Caco-2 (cell line): ENCODE data around the gene ALKBH3. TPM values are rescaled to one million over a fixed set of nuclear protein-coding genes. Genes with fewer than 3 reads are reported as not detected.

ENCODE experiments used
- BruUV-seq: library from RNA; stranded (reverse); fragments of 400-500 nt; replicated peaks from 2 replicates; lab custom pipeline; 2021; lab: Mats Ljungman, UMichigan
- CTCF ChIA-PET: fragments of 300-600 bp; sonication (Branson Sonifier 250); formaldehyde crosslinking; loops from one replicate; lab custom pipeline; 2022; ENCODE audit warnings: antibody characterized with exemption; lab: Charles Lee
- POLR2A ChIA-PET: fragments of 300-600 bp; sonication (Branson Sonifier 250); formaldehyde crosslinking; loops from one replicate; lab custom pipeline; 2022; ENCODE audit warnings: antibody characterized with exemption; lab: Charles Lee
- DNase-seq, 2 experiments: peaks; one replicate each; pipeline versions ENCODE4 v3.0.0 to v3.0.0-alpha.2; 2020 to 2022
- H3K27me3 ChIP-seq: replicated peaks from 2 replicates; pipeline ENCODE4 v1.6.0; 2011; ENCODE audit warnings: low read length; ENCODE audit not compliant: control insufficient read depth, insufficient read depth
- H3K36me3 ChIP-seq: 2 replicates; pipeline ENCODE4 v1.5.1; 2011; ENCODE audit warnings: low read length; ENCODE audit not compliant: control insufficient read depth, insufficient read depth
- H3K4me1 ChIP-seq: fragments of 250-450 bp; sonication (Bioruptor Pico); 2 replicates; pipeline ENCODE4 v1.5.1; 2020; ENCODE audit warnings: mild to moderate bottlenecking
- H3K4me3 ChIP-seq: 2 replicates; pipeline ENCODE4 v1.5.1; 2011; ENCODE audit warnings: low read depth, mild to moderate bottlenecking, control low read depth, low read length
- H3K9me3 ChIP-seq: fragments of 250-450 bp; sonication (Bioruptor Pico); 2 replicates; pipeline ENCODE4 v1.5.1; 2020; ENCODE audit warnings: mild to moderate bottlenecking, moderate library complexity
- H3K27ac Mint-ChIP-seq: one replicate; pipeline ENCODE4 v1.8.0; 2022; ENCODE audit warnings: mixed read lengths; ENCODE audit not compliant: unreplicated experiment
- H3K27me3 Mint-ChIP-seq: one replicate; pipeline ENCODE4 v1.8.0; 2022; ENCODE audit warnings: mixed read lengths; ENCODE audit not compliant: insufficient read depth, unreplicated experiment
- H3K36me3 Mint-ChIP-seq: one replicate; pipeline ENCODE4 v1.8.0; 2022; ENCODE audit warnings: mild to moderate bottlenecking, mixed read lengths; ENCODE audit not compliant: insufficient read depth, unreplicated experiment
- H3K4me1 Mint-ChIP-seq: one replicate; pipeline ENCODE4 v1.8.0; 2022; ENCODE audit warnings: low read depth, mixed read lengths; ENCODE audit not compliant: unreplicated experiment
- H3K4me3 Mint-ChIP-seq: one replicate; pipeline ENCODE4 v1.8.0; 2022; ENCODE audit warnings: mild to moderate bottlenecking, moderate library complexity, mixed read lengths; ENCODE audit not compliant: unreplicated experiment
- H3K9me3 Mint-ChIP-seq: one replicate; pipeline ENCODE4 v1.8.0; 2022; ENCODE audit warnings: mixed read lengths; ENCODE audit not compliant: unreplicated experiment
- CTCF ChIP-seq, 2 experiments: fragments of 200-600 bp in 1 of 2; IDR thresholded peaks; 1 replicate in 1 of 2; 2 replicates in 1 of 2; pipeline versions ENCODE4 v1.5.1 to v1.8.0; 2011 to 2022; ENCODE audit warnings: antibody characterized with exemption in 1 of 2, control low read depth in 1 of 2, inconsistent platforms in 1 of 2, low read depth in 1 of 2, low read length in 1 of 2, mild to moderate bottlenecking in 1 of 2, moderate library complexity in 1 of 2; ENCODE audit not compliant: insufficient read depth in 1 of 2, severe bottlenecking in 1 of 2, unreplicated experiment in 1 of 2
- intact Hi-C: fragments of 100-400 bp; cut with micrococcal nuclease; formaldehyde crosslinking; loops from one replicate; pipeline ENCODE4 v1.10.0; 2022; ENCODE audit not compliant: unreplicated experiment
- total RNA-seq: library from RNA; stranded (reverse); gene quantifications from 2 replicates; pipeline ENCODE4 v1.2.3, GENCODE V29; 2022

ALKBH3 gene
- total RNA-seq, 1 experiment from 2014 or later: 42.4 TPM

- 0 out of 2 replicates have a peak, but pooled peaks cover 1% of the 10 kb centered on the region for H3K36me3 ChIP-seq
- BruUV-seq: no TSS peak
- no peak overlapping the region for H3K4me3 ChIP-seq
- no peak overlapping the region for H3K4me3 Mint-ChIP-seq
- H3K36me3 Mint-ChIP-seq: peaks cover 32% of the 10 kb centered on the region
- ChIA-PET POLR2A (no interaction called here), CTCF (interaction anchor here (1.0 kb wide), 1 partner anchor 18 kb away, joined by 3 read pairs; no protein-coding TSS in a partner anchor)
- no peaks in the 10 kb centered on the region for H3K27me3 Mint-ChIP-seq
- intact Hi-C loops: no loop called here
- TF ChIP-seq CTCF (IDR thresholded peaks at IDR 0.05; ENCODE audit: insufficient read depth in 1 of 2, low read depth in 1 of 2, low read length in 1 of 2, severe bottlenecking in 1 of 2, unreplicated experiment in 1 of 2): no peak
- H3K27me3 ChIP-seq: no peaks in the 10 kb centered on the region
- peaks cover 7% of the 10 kb centered on the region for H3K4me1 Mint-ChIP-seq
- no peaks in the 10 kb centered on the region for H3K4me1 ChIP-seq
- no peak overlapping the region for H3K27ac Mint-ChIP-seq
- no peaks in the 10 kb centered on the region for H3K9me3 Mint-ChIP-seq
- DNase-seq: peak in 1 of 2 experiments; percentile 54
- H3K9me3 ChIP-seq: no peaks in the 10 kb centered on the region
Observed at GRCh38 chr11:43833657-43834073, 47.0 kb upstream of the ALKBH3 start.

GRCh38 chr11:43834286-43834685, 46.3 kb upstream of the ALKBH3 start:
- intact Hi-C loops: no loop called here
- ChIA-PET CTCF (no interaction called here), POLR2A (no interaction called here)
- Histone ChIP-seq H3K4me3 (no peak overlapping the region), H3K27me3 (no peaks in the 10 kb centered on the region), H3K4me1 (no peaks in the 10 kb centered on the region), H3K9me3 (no peaks in the 10 kb centered on the region), H3K36me3 (0 out of 2 replicates have a peak, but pooled peaks cover 2% of the 10 kb centered on the region)
- no peaks in the 10 kb centered on the region for H3K9me3 Mint-ChIP-seq
- peaks cover 38% of the 10 kb centered on the region for H3K36me3 Mint-ChIP-seq
- no peak for DNase-seq
- H3K4me1 Mint-ChIP-seq: peaks cover 7% of the 10 kb centered on the region
- H3K27me3 Mint-ChIP-seq: no peaks in the 10 kb centered on the region
- no peak overlapping the region for H3K27ac Mint-ChIP-seq
- no TSS peak for BruUV-seq
- TF ChIP-seq CTCF (IDR thresholded peaks at IDR 0.05; ENCODE audit: insufficient read depth in 1 of 2, low read depth in 1 of 2, low read length in 1 of 2, severe bottlenecking in 1 of 2, unreplicated experiment in 1 of 2): no peak
- H3K4me3 Mint-ChIP-seq: no peak overlapping the region

GRCh38 chr11:43835104-43835503, 45.5 kb upstream of the ALKBH3 start:
- ChIA-PET CTCF (interaction anchor here (1.4 kb wide), 1 partner anchor 9 kb away, joined by 3 read pairs; no protein-coding TSS in a partner anchor), POLR2A (no interaction called here)
- BruUV-seq: no TSS peak
- Mint-ChIP-seq H3K4me1 (peaks cover 7% of the 10 kb centered on the region), H3K36me3 (peaks cover 46% of the 10 kb centered on the region), H3K9me3 (no peaks in the 10 kb centered on the region), H3K4me3 (no peak overlapping the region), H3K27me3 (no peaks in the 10 kb centered on the region), H3K27ac (no peak overlapping the region)
- H3K36me3 ChIP-seq: 0 out of 2 replicates have a peak, but pooled peaks cover 2% of the 10 kb centered on the region
- no peak for TF ChIP-seq CTCF (IDR thresholded peaks at IDR 0.05; ENCODE audit: insufficient read depth in 1 of 2, low read depth in 1 of 2, low read length in 1 of 2, severe bottlenecking in 1 of 2, unreplicated experiment in 1 of 2)
- no peak for DNase-seq
- no peaks in the 10 kb centered on the region for H3K9me3 ChIP-seq
- H3K4me1 ChIP-seq: no peaks in the 10 kb centered on the region
- no peak overlapping the region for H3K4me3 ChIP-seq
- intact Hi-C loops: no loop called here
- no peaks in the 10 kb centered on the region for H3K27me3 ChIP-seq
